Calu3 (cell line): ENCODE data around the gene AHCYL1. TPM values are rescaled to one million over a fixed set of nuclear protein-coding genes. Genes with fewer than 3 reads are reported as not detected.

ENCODE experiments used
- BruUV-seq: library from RNA; stranded (reverse); fragments of 400-500 nt; replicated peaks from 2 replicates; lab custom pipeline; 2021; lab: Mats Ljungman, UMichigan
- CTCF ChIA-PET: fragments of 300-600 bp; sonication (Branson Sonifier 250); formaldehyde crosslinking; loops from one replicate; lab custom pipeline; 2022; ENCODE audit warnings: antibody characterized with exemption; lab: Charles Lee
- DNase-seq: peaks from one replicate; pipeline ENCODE4 v3.0.0; 2022
- H3K27ac Mint-ChIP-seq: one replicate; pipeline ENCODE4 v1.8.0; 2022; ENCODE audit warnings: mixed read lengths; ENCODE audit not compliant: unreplicated experiment
- H3K27me3 Mint-ChIP-seq: one replicate; pipeline ENCODE4 v1.8.0; 2022; ENCODE audit warnings: mixed read lengths; ENCODE audit not compliant: unreplicated experiment
- H3K36me3 Mint-ChIP-seq: one replicate; pipeline ENCODE4 v1.8.0; 2022; ENCODE audit warnings: mild to moderate bottlenecking, moderate library complexity, mixed read lengths; ENCODE audit not compliant: insufficient read depth, unreplicated experiment
- H3K4me1 Mint-ChIP-seq: one replicate; pipeline ENCODE4 v1.8.0; 2022; ENCODE audit warnings: mild to moderate bottlenecking, low read depth, mixed read lengths; ENCODE audit not compliant: unreplicated experiment
- H3K4me3 Mint-ChIP-seq: one replicate; pipeline ENCODE4 v1.8.0; 2022; ENCODE audit warnings: mild to moderate bottlenecking, low read depth, moderate library complexity, mixed read lengths; ENCODE audit not compliant: unreplicated experiment
- H3K9me3 Mint-ChIP-seq: one replicate; pipeline ENCODE4 v1.8.0; 2022; ENCODE audit warnings: low read depth, mixed read lengths; ENCODE audit not compliant: unreplicated experiment
- CTCF ChIP-seq: fragments of 200-600 bp; IDR thresholded peaks from one replicate; pipeline ENCODE4 v1.8.0; 2022; ENCODE audit warnings: antibody characterized with exemption; ENCODE audit not compliant: unreplicated experiment
- intact Hi-C: fragments of 100-400 bp; cut with micrococcal nuclease; formaldehyde crosslinking; loops from one replicate; pipeline ENCODE4 v1.10.0; 2022; ENCODE audit not compliant: unreplicated experiment
- total RNA-seq: library from RNA; stranded (reverse); gene quantifications from 2 replicates; pipeline ENCODE4 v1.2.3, GENCODE V29; 2022

AHCYL1 gene
- total RNA-seq, 1 experiment from 2014 or later, result 56.5 TPM

GRCh38 chr1:110065841-110066240, 81.3 kb downstream of the AHCYL1 start:
- Mint-ChIP-seq H3K9me3 (no peaks in the 10 kb centered on the region), H3K4me3 (no peak overlapping the region), H3K36me3 (no peaks in the 10 kb centered on the region), H3K27ac (no peak overlapping the region), H3K4me1 (no peaks in the 10 kb centered on the region), H3K27me3 (no peaks in the 10 kb centered on the region)
- no TSS peak for BruUV-seq
- CTCF ChIA-PET, result no interaction called here
- no peak for DNase-seq
- intact Hi-C loops, result no loop called here
- TF ChIP-seq CTCF, result no peak

- H3K27ac Mint-ChIP-seq, result no peak overlapping the region
Observed at GRCh38 chr1:110067479-110067892, 82.9 kb downstream of the AHCYL1 start.

GRCh38 chr1:110067893-110068645, 83.5 kb downstream of the AHCYL1 start:
- no peaks in the 10 kb centered on the region for H3K27me3 Mint-ChIP-seq
- H3K36me3 Mint-ChIP-seq, result no peaks in the 10 kb centered on the region

More at GRCh38 chr1:110067479-110067892, 82.9 kb downstream of the AHCYL1 start:
- Mint-ChIP-seq H3K9me3 (no peaks in the 10 kb centered on the region), H3K27me3 (no peaks in the 10 kb centered on the region), H3K36me3 (no peaks in the 10 kb centered on the region), H3K4me3 (no peak overlapping the region), H3K4me1 (no peaks in the 10 kb centered on the region)
- no TSS peak for BruUV-seq
- TF ChIP-seq CTCF, result no peak
- no peak for DNase-seq
- intact Hi-C loops, result no loop called here
- CTCF ChIA-PET, result no interaction called here

GRCh38 chr1:110068646-110069403, 84.3 kb downstream of the AHCYL1 start:
- CTCF ChIA-PET, result no interaction called here
- no peaks in the 10 kb centered on the region for H3K36me3 Mint-ChIP-seq
- H3K27ac Mint-ChIP-seq, result no peak overlapping the region
- BruUV-seq, result no TSS peak
- H3K9me3 Mint-ChIP-seq, result no peaks in the 10 kb centered on the region
- intact Hi-C loops, result no loop called here
- no peak overlapping the region for H3K4me3 Mint-ChIP-seq
- no peaks in the 10 kb centered on the region for H3K4me1 Mint-ChIP-seq
- DNase-seq, result no peak
- TF ChIP-seq CTCF, result no peak
- no peaks in the 10 kb centered on the region for H3K27me3 Mint-ChIP-seq

More at GRCh38 chr1:110067893-110068645, 83.5 kb downstream of the AHCYL1 start:
- intact Hi-C loops, result no loop called here
- DNase-seq, result no peak
- Mint-ChIP-seq H3K27ac (no peak overlapping the region), H3K9me3 (no peaks in the 10 kb centered on the region), H3K4me3 (no peak overlapping the region), H3K4me1 (no peaks in the 10 kb centered on the region)
- no TSS peak for BruUV-seq
- TF ChIP-seq CTCF, result no peak
- CTCF ChIA-PET, result no interaction called here
